Measurements from ENCODE around the gene RHOT2.

The RHOT2 gene

DNA sequence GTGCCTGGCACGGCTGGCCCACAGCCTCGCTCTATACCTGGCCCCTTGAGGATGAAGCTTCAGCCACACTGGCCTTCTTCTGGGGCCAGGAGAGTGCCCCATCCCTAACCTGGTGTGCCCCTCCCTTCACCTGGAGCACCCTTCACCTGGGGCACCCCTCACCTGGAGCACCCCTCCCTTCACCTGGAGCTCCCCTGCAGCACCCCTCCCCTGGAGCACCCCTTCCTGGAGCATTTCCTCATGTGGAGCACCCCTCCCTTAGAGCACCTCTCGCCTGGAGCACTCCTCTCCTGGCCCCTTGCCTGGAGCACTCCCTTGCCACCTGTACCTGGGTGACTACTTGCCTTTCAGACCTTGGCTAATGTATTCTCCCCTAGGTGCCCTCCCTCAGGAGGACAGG lies 40.1 kb downstream of the RHOT2 start:
- no peak overlapping the region for H3K27ac ChIP-seq
- TF ChIP-seq, protein P1, sequence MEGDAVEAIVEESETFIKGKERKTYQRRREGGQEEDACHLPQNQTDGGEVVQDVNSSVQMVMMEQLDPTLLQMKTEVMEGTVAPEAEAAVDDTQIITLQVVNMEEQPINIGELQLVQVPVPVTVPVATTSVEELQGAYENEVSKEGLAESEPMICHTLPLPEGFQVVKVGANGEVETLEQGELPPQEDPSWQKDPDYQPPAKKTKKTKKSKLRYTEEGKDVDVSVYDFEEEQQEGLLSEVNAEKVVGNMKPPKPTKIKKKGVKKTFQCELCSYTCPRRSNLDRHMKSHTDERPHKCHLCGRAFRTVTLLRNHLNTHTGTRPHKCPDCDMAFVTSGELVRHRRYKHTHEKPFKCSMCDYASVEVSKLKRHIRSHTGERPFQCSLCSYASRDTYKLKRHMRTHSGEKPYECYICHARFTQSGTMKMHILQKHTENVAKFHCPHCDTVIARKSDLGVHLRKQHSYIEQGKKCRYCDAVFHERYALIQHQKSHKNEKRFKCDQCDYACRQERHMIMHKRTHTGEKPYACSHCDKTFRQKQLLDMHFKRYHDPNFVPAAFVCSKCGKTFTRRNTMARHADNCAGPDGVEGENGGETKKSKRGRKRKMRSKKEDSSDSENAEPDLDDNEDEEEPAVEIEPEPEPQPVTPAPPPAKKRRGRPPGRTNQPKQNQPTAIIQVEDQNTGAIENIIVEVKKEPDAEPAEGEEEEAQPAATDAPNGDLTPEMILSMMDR (conservative IDR thresholded peaks at IDR 0.05): no peak
- no peak for TF ChIP-seq ZFX (IDR thresholded peaks at IDR 0.05)

DNA sequence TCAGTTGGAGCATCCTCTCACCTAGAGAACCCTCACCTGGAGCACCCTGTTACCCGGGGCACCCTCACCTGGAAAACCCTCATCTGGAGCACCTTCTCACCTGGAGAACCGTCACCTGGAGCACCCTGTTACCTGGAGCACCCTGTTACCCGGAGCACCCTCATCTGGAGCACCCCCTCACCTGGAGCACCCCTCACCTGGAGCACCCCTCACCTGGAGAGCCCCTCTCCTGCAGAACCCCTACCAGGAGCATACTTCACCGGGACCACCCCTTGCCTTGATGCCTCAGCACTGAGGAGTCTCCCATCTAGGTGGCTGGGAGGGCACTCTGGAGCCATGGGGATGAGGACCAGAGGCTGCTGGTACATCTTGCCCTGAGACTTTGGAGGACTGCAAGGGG lies 41.0 kb downstream of the RHOT2 start:
- no peak for TF ChIP-seq ZFX (IDR thresholded peaks at IDR 0.05)
- TF ChIP-seq, protein P1 (conservative IDR thresholded peaks at IDR 0.05): no peak
- H3K27ac ChIP-seq: no peak overlapping the region

DNA sequence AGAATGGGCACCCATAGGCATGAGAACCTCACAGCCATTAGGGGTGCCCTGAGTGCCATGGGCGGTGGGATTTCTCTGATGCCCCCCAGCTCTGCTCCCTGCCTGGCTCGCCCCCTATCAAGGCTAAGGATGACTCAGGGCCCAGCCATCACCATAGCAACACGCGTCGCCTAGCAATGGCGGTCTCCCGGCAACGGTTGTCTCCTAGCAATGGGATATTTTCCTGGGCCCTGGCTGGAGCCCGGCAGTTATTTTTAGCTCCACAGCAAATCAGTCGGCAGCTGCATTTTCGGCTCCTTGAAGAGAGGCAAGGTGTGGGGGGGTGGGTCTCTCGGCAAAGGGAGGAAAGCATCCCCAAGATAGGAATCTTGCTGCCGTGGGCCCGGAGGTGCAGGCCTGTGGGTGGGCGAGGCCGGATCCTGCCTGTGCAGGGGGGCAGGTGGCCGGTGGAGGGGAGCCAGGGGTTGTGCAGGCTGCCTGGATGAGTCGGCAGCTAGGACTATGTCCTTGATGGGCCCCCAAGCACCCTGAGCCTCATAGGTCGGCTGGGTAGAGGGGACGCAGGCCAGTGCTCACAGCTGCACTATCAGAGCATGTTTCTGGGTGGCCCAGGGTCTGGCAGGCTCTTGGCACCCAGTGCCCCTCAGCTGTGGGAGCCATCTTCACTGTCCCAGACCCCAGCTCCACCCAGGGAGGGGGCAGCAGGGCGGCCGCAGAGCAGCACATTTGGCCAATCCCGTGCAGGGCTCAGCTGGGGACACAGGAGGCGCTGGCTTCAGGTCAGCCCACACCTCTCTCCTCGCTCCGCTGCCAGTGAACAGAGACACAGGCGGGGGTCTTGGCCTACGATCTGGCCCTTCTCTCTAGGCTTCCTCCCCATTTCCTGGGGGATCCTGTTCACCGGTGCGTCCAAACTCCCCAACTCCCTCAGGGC lies 41.9 kb downstream of the RHOT2 start:
- H3K27ac ChIP-seq: no peak overlapping the region
- TF ChIP-seq ZFX (IDR thresholded peaks at IDR 0.05): no peak
- TF ChIP-seq, protein P1 (conservative IDR thresholded peaks at IDR 0.05): no peak

DNA sequence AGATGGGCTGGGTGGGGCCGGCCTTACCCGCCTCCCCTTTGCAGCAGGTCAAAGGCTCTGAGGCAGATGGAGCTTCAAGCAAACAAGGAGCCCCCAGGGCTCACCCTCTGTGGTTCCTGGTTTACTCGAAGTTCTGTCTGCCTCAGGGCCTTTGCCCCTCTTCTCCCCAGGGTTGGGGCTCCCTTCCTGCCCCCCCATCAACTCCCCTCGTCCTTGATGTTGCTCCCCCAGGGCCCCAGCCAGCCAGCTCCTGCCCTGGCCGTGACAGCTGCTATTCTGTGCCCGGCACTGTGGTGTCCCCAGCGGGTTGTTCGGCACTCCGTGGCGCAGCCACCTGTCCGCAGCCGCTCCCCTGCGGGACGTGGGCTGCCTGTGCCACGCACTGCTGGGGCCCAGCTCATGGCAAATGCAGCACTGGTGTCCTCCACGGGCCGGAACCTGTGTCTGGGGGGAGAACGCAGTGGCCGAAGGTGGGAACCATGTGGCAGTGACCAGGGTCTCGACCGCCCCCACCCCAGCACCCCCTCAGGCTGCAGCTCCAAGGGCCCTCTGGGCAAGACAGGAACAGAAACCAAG lies 42.7 kb downstream of the RHOT2 start:
- no peak overlapping the region for H3K27ac ChIP-seq
- no peak for TF ChIP-seq ZFX (IDR thresholded peaks at IDR 0.05)
- TF ChIP-seq, protein P1 (conservative IDR thresholded peaks at IDR 0.05): no peak

DNA sequence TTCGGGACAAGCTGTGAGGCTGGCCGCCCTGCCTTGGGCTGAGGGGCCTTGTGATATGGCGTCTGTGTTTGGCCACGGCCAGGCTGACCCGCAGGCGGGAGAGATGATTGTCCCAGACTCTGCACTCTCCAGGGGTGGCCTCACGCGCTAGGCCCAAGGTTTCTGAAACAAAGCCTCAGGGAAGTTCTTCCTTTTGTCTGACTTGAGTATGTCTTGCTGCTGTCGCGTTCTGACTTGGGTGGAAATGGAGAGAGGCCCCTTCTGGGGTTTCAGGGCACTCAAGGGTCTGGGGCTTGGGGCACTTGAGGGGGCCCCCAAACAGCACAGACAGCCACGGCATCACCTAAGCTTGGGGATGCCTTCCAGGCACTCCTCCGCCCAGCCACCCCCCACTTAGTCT lies 43.2 kb downstream of the RHOT2 start:
- TF ChIP-seq, protein P1 (conservative IDR thresholded peaks at IDR 0.05): no peak
- no peak for TF ChIP-seq ZFX (IDR thresholded peaks at IDR 0.05)
- H3K27ac ChIP-seq: no peak overlapping the region

DNA sequence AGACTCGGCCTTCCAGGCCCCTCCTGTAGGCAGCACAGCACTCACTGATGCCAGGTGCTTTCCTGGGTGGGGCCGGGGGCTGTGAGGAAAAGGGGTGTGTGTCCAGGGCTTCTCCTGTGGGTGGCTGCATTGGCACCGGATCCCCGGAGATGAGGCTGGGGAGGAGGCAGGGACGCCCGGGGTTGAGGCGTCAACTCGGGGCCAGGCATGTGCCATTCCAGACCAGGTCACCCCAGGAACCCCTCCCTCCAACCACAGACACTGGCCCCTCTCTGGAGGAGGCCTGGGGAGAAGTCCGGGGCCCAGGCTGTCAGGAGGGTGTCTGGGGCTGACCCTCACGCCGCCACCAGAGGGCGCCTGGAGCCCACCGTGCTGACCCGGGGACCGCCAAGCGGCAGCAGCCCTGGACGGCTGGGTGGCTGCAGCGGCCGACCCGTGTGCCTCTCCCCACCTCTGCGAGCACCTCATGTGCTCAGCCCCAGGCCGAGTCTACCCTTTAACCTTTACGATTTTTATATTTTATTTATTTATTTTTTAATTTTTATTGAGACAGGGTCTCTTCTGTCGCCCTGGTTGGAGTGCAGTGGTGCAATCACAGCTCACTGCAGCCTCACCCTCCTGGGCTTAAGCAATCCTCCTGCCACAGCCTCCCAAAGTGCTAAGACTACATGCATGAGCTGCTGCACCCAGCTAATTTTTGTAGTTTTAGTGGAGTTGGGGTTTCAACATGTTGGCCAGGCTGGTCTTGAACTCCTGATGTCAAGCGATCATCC lies 43.8 kb downstream of the RHOT2 start:
- H3K27ac ChIP-seq: no peak overlapping the region
- TF ChIP-seq ZFX (IDR thresholded peaks at IDR 0.05): no peak
- TF ChIP-seq, protein P1 (conservative IDR thresholded peaks at IDR 0.05): peak; percentile 92
